ENCODE results near the gene FN3KRP.

The FN3KRP gene

DNA sequence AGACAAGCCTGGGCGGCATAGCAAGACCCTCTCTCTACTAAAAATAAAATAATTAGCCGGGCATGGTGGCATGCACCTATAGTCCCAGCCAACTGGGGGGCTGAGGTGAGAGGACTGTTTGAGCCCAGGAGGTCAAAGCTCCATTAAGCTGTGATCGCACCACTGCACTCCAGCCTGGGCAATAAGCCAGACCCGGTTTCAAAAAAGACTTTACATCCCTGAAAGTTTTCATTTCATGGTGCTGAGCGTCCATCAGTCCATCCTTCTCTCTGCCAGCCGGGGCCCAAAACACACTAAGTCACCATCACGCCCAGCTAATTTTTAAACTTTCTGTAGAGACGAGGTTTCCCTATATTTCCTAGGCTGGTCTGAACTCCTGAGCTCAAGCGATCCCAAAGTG is 28.6 kb upstream of the FN3KRP start:
- DNase-seq: no peak

DNA sequence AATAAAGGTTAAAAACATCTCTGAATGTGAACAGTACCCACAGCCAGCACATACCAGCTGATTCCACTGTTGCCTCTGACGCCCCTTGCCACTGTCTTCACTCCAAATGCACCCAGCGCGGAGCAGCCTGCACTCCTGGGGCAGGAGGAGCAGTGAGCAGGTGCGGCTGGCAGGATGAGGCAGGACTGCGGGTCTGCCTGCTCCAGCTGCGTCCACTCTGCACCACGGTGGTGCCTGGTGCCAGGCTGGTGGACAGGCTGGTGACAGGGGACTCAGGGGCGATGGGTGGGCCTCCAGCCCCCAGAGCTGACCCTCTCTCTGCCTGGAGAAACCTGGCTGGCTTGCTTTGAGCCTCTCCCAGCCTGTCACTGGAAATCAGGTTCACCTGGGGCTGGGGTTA is 27.4 kb upstream of the FN3KRP start:
- DNase-seq: no peak

DNA sequence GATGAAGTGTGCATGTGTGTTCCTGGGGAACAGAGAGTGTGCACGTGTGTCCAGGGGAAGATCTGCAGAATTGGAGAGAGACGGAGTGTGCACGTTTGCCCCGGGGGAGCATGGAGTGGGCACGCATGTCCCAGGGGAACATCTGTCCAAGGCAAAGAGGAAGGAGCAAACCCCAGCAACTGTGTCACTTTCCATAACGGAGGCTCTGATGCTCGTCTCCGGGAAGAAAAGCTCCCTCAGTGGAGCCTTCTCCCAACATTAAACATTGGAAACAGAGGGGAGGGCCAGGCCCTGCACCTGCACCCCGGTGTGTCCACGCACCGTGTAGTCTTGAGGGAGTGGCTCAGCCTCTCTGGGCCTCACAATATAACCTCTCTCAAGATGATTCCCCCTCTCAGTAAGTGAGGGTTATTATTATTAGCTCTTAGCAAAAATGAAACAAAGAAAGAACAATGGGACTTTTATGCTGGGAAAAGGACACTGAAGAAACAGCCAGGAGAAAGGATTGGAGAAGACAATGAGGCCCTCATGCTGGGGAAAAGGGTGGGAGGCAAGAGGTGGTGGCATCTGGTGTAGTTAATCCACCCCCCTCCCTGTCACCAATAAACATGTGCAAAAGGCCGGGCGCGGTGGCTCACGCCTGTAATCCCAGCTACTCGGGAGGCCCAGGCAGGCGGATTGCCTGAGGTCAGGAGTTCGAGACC is 25.6 kb upstream of the FN3KRP start:
- no peak for DNase-seq

DNA sequence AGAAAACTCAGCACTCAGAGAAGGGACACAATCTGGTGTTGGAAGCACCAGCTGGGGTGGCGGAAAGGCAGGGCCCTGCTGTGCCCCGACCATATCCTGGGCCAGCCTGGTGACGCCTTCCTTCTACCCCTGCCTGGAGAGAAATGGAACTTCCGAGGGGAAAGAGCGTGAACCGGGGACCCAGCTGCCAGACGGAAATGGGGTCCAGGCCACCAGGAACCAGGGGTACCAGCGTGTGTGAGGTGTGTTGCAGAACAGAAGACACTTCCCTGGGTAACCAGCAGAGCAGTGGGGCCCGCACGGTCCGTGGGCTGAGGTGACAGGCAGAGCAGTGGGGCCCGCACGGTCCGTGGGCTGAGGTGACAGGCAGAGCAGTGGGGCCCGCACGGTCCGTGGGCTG is 24.8 kb upstream of the FN3KRP start:
- DNase-seq: no peak

DNA sequence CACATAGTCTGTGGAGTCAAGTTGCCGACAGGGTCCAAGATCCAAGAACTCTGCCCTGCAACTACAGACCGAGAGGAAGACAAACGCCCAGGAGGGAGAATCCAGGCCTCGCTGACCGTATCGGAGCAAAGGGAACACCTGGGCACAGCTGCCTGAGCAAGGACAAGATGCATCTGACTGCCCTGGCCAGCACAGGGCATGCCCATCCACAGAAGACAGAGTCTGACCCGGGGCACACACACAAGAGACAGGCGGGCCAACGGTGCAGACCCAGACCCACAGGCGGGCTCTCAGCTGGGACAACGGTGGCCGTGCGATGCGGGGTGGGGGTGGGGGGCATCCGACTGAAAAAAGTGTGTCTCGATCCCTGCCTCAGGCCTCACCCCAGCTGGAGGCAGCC is 24.2 kb upstream of the FN3KRP start:
- no peak for DNase-seq

DNA sequence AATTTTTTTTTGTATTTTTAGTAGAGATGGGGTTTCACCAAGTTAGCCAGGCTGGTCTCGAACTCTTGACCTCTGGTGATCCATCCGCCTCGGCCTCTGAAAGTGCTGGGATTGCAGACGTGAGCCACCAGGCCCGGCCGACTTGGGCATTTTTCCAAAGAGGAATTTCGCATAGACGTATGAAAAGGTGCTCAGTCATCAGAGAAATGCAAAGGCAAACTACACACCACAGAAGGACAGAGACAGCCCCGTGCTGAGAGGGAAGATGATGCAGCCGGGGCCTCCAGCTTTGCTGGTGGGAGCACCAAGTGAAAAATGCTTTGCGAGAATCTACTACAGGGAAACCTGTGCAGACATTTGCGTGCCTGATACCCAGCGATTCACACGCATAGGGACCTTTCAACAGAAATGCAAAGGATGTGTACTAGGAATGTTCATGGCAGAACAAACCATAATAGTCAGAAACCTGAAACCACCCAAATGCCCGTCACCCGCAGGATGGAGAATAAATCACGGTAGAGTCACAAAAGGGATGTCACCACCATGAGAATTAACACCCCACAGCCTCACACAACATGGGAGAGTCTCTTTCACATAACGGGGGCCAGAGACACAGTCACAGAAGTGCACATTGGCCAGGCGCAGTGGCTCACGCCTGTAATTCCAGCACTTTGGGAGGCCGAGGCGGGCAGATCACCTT is 23.2 kb upstream of the FN3KRP start:
- no peak for DNase-seq

DNA sequence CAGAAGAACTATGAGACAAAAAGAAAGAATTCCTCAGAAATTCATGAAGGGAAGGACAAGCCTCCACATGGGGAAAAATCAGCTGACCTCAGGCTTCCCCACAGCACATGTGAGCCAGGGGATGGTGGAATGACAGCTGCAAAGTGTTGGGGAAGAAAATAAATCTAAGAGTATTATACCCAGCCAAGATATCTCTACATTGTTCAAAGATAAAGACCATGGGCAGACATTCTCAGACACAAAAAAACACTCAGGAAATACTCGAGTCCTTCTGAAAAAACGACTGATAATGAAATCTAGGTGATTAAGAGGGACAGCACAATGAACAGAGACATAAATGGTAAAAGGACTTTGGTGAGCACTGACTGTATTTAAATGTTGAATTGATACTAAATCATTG is 21.9 kb upstream of the FN3KRP start:
- no peak for DNase-seq

DNA sequence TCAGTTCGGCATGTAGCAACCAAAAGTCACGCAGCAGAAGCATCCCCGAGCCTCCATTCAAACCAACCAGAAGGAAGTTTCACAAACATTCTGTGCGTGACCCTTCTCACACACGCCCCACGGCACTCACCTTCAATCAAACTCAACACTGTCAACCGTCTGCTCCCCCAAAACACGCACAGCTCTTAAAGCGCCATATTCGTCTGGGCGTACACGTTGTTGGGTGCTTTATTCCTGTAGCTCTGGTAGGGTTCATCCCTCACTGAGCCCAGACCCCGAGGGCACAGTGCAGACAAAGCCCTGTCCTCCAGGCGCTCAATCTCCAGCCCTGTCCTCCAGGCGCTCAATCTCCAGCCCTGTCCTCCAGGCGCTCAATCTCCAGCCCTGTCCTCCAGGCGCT is 20.2 kb upstream of the FN3KRP start:
- no peak for DNase-seq

DNA sequence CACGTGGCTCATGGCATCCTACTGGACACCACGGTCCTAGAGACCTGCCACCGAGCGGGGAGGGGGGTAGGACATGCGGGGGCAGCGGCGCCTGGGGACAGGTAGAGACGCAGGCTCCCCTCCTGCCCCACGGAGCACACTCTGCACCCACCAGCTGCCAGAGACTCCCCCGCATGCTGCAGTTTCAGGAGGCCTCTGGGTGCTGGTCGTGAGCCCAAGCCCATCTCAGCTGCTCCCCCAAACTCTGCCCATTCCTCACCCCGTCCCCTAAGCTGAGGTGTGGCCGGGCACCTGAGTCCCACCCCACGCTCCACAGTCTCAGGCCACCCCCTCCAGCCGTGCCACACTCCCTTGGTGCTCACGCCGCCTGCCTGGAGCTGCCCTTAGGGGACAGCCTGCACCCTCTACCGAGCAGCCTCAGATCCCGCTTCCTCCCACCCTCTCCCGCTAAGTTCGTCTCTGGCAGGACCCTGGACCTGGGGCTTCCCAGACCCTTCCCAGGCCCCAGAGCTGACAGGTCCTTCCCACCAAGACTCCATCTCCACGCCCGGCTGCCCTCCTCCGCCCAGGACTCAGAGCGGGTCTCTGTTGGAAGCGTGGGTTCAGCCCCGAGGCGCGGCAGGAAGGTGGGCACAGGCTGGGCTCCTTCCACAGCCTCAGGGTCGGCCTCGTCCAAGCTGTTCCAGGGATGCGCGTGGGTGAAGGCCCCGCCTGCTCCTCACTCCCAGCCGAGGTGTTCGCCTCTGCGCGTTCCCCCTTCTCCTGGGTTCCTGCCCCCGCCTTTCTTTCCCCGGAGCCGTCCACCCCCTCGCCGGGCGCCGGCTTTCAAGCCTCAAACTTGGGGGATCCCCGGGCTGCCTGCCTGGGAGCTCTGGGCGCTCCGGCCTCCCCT is 19.3 kb upstream of the FN3KRP start:
- DNase-seq: no peak

DNA sequence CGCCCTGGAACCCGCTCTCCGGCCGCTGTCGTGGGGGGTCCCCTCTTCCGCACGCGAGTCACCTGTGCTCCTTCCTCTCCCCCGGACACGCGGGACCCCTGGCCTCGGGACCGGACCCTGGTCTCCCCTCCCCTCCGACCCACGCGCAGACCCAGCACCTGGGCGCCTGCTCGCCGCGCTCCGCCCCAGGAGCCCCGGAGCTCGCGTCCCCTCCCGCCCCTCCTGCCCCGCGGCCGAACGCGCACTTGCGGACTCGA is 18.8 kb upstream of the FN3KRP start:
- no peak for DNase-seq

DNA sequence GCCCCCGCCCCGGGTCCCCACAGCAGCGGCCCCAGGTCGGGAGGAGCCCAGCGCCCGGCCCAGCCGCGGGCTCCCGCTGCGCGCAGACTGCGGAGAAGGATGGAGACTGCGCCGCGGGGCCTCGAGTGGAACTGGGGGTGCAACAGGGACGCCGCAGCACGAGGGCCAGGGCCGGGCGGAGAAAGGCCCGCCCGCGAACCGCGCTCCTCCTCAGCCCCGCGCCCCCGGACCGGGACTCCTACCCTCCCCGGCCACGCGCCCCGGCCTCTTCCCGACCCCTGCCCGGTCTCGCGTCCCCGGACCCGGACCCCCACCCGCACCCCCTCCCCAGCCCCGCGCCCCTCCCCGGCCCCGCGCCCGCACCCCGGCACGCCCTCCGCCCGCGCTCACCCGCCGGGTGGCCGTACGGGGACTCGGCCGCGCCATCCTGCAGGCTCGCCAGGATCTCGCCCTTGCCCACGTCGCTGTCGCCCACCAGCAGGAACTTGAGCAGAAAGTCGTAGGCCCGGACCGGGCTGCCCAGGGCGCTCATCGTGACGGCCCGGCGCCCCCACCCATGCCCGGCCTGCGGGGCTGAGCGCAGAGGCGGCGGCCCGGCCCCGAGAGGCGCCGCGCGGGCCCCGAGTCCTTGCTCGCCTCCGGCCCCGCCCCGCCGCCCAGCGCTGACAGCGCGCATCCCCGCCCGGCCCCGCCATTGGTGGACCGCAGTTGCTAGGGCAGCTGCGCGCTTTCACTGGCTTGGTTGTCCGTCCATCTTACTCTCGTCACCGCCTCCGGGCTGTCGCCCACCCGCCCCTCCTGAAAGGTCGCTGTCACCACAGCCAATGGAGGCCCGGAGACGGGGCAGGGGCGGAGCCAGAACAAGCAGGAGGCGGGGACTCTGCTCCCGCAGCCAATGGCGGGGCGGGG is 18.2 kb upstream of the FN3KRP start, which contains the start of gene RAB40B:
Gene RAB40B (minus strand): TSS at position 634 of the 909 bp plus-strand sequence. CDS start 102 bp downstream, at position 532.
- peak; percentile 99 for DNase-seq

DNA sequence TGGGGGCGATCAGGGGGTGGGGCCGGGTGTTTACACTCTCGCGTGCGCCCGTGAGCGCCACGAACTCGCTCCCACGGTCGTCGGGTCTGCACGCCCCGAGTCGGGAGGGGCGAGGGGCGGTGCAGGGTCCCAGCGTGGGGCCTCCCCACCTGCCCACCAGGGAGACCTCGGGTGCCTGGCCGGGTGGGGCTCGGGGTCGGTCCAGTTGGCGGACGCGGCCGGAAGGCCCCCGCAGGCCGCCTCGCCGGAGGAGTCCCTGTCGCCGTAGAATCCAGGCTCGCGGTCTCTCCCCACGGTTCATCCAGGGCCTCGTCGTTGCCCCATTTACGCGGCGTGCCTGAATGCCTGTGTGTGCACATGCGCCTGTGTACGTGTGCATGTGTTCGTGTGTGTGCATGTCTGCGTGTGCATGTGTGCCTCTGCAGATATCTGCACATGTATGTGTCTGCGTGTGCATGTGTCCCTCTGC is 17.5 kb upstream of the FN3KRP start:
- DNase-seq: no peak

DNA sequence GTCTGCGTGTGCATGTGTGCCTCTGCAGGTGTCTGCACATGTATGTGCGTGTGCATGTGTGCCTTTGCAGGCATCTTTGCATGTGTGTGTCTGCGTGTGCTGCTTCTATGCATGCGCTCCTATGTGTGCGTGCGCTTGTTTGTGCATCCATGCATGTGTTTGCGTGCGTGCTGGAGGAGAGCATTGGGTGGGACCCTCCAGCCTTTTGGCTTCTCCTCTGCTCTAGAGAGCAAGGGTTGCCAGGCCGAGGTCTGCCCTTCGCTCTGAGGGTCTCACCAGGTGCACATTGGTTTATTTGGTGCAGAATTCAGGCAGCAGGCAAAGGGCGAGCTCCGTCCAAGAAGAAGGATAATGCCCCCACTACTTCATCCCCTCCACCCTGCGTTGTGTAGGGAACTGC is 17.0 kb upstream of the FN3KRP start:
- DNase-seq: no peak

DNA sequence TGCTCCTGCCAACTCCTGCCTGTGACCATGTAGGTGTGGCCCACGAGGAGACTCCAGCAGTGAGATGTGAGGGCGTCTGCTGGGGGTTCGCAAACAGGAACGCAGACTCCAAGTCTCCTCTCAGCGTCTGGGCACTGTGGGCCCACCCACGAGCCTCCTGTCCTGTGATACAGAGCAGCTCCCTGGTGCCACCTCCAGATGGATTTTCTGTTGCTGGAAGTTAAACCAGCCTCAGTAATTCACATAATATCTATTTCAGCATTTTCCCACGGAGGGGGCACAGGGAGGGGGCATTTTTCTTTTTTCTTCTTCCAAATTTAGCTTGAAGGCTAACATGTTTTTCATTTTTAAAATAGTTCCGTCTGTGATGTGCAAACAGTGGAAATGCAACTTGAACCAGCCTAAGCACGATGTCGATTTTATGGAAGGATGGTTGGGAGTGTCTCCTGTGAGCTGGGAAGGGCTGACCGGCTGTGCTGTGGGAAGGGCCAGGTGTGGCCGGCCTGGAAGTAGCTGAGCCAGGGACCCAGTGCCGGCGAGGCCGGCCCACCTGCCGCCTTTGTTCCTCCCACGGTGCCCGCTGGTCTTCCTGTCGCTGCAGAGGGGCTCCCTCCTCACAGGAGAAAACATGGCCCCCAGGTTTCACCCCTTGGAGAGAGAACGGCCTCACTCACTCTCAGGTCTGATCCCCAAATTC is 14.1 kb upstream of the FN3KRP start:
- no peak for DNase-seq

DNA sequence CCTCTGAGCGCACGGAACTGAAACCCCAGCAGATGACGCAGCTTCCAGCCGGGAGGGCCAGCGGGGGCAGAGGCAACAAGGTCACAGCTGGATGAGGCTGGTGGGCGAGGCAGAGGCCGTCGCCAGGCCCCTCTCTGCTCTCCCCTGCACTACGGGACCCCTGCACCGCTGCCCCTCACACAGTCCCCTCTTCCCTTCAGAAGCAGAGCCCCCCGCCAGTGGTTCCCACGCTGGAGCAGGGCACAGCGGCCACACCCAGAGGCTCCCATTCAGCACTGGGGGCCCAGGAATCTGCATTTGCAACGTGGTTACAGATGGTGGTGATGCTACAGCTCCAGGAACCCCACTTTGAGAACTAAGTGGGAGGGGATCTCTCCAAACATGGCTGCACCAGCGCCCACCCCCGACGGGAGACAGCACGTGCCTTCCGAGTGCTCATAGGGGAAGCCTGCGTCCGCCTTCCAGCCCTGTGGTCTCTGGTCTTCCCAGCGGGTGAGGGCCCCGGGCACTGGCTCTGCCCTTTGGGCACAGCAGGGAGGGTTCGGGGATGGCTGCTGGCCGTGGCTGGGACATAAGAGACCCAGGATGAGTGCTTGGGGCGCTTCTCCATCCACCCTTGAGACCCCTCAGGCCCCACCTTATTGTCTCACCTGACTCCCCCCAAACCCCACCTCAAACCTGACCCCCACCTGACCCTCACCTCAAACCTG is 13.3 kb upstream of the FN3KRP start:
- no peak for DNase-seq

DNA sequence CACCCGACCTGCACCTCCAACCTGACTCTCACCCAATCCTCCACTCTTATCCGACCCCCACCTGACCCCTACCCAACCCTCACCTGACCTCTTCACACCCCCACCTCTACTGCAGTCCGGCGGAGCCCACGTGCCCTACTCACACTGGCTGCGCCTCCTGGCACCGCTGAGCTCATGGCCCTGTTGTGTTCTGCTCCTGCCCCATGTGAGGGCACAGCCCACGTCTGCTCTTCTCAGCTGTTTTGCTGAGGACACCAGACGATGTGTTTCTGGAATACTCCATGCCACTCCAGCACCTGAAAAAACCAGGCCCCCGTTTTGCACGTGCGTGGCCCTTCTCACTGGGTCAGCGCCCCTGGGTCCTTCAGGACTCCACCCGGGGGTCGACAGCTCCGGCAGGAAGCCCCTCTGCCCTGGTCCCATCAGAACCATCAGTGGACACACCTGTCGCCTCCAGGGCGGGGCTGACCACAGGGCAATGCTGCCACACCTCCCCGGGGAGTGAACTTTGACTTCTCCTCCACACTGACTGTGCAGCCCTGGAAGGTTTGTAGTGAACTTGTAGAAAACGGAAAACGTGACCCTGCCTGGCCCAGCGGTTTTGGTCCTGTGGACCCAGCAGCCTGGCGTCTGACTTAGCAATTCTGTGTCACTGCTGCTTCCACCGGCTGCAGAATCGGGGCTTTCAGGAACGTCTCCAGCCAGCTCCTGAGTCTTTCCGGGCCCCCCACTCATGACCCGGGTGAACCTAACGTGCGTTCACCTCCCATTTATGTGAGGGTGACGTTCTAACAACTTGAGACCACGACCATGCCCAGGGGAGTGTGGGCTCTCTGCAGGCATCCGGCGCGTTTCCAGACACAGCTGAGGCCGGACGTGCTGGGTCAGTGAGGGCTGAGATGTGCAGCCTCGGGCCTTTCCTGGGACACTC is 12.3 kb upstream of the FN3KRP start:
- no peak for DNase-seq

DNA sequence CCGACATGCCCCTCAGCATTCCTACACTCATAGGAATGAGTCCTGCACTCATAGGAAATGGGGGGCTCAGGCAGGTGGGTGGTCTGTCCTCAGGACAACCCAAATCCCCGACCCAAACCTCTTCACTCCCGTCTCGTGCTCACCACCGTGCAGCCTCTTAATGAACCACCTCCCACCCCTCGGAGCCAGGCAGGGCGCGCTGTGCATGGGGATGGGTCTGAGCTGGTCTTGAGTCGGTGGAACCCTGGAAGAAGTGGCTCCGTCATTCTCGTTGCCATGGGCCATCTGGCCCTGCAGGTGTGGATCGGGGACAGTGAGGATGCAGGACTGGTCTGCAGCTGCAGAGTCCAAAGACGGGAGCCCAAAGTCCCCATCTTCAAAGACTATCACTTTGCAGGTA is 11.6 kb upstream of the FN3KRP start:
- no peak for DNase-seq

DNA sequence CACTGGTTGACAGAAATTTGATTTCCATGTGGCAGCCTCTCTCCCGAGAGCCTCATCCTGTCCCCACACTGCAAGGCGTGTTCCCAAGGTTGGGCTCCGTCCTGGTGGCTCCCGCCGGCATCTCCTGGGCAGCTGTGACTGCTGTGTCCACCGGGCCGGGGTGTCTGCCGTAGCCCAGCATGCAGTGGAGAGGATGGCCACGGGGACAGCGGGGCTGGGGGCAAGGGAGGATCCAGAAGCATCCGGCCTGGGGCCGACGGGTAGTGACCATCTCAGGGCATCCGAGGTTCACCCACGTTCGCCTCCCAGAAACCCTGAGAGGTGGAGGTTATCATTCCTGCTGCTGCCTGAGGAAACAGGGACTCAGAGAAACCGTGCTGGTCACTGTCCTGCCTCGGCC is 10.8 kb upstream of the FN3KRP start:
- DNase-seq: no peak

DNA sequence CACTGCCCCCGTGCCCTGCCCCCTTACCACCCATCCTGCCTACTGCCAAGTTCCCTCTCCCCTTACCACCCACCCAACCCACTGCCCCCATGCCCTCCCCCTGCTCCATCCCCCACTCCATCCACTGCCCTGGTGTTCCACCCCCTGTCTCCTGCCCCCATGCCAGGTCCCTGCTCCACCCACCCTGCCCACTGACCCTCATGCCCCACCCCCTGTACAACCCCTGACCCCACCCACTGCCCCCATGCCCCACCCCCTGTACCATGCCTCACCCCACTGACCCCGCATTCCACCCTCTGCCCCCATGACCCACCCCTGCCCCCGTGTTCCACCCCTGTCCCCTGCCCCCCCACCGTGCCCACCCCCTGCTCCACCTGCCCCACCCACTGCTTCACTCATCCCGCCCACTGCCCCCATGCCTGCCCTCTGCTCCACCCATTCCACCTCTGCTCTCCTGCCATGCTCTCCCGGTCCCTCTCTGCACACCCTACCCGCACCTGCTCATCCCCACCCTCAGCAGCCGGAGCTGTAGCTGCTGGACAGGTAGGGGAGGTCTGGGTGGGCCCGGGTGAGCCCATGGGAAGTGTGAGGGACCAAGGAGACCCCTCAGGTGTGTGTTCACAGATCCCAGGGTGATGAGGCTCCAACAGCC is 7.4 kb upstream of the FN3KRP start:
- no peak for DNase-seq
